Placental pericyte (primary cell): ENCODE results near the gene CIAO2B. TPM values are rescaled to one million over a fixed set of nuclear protein-coding genes. Genes with fewer than 3 reads are reported as not detected.

Experiments
- total RNA-seq: library from RNA; depleted of rRNA; stranded (reverse); fragments of >200 nt; gene quantifications from 2 replicates; pipeline ENCODE4 v1.2.3, GENCODE V29; 2012

The CIAO2B gene
- total RNA-seq = 149 and 154 TPM in 2 replicates

GRCh38 chr16:66934138-66934838 is at the start of gene CIAO2B:
Gene CIAO2B (minus strand): TSS chr16:66934402. CDS start chr16:66934364, 38 bp downstream.

DNA sequence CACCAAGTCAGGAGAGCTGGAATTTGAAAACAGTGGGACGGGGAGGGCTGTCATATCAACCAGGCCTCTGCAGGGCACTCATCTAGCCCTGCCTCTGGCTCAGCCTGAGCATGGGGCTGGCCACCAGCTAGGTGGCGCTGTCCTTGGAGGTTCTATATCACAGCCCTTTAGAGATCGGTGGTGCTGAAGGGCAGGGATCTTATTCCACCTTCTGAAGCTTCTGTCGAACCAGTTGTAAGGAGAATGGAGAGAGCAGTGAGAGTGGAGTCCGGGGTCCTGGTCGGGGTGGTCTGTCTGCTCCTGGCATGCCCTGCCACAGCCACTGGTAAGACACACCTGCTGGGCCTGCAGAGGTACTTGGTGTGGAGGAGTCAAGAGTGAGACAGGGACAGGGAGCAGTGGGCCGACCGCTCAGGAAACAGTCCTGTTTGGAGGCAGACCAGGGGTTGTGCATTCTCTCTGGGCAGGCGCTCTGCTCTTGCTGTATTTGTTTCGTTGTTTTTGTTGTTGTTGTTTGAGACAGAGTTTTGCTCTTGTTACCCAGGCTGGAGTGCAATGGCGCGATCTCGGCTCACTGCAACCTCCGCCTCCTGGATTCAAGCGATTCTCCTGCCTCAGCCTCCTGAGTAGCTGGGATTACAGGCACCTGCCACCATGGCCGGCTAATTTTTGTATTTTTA is 27.0 kb upstream of the CIAO2B start, which contains the start of gene CES3:
Gene CES3, plus strand, starts transcription at position 202 of the 680 bp plus-strand sequence. Its CDS starts 42 bp downstream, at position 244.

DNA sequence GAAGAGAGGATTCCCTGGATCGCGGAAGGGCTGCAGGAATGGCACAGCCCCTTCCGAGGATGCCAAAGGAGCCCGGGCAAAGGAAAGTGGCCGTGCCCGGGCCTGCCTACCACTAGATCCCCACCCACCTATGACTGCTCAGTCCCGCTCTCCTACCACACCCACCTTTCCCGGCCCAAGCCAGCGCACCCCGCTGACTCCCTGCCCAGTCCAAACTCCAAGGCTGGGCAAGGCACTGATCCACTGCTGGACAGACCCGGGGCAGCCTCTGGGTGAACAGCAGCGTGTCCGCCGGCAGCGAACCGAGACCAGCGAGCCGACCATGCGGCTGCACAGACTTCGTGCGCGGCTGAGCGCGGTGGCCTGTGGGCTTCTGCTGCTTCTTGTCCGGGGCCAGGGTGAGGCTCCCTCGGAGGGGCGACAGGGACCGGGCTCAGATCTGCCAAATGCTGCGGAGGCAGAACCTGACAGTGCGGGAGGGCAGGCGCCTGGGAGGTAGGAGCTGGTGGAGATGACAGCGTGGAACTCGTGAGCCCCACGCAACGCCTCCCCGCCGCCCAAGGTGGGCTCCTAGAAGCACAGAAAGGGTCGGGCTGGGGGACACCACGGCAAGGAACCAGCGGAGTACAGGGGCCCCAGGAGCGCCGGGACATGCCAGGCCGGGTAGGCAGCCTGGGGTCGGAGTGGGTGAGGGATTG is 1.3 kb upstream of the CIAO2B start, which contains the start of gene CES2:
Gene CES2, plus strand, starts transcription at position 203 of the 698 bp plus-strand sequence. Its CDS starts 120 bp downstream, at position 323.

GRCh38 chr16:66925322-66925840 is 8.8 kb downstream of the CIAO2B start, which contains the start of gene RRAD:
Gene RRAD (minus strand): TSS chr16:66925535. CDS start chr16:66925179, 356 bp downstream.

GRCh38 chr16:66918803-66919568 is 15.2 kb downstream of the CIAO2B start, which contains the start of gene CDH16:
Gene CDH16 (minus strand): TSS chr16:66918885. CDS start chr16:66918065, 820 bp downstream.

Other genes with a start within 250 kb of the CIAO2B start
- 12.0 and 17.8 TPM in 2 replicates for gene CMTM4, start 237.7 kb downstream of the CIAO2B start, total RNA-seq
- gene DYNC1LI2, start 182.8 kb downstream of the CIAO2B start, total RNA-seq = 132 and 146 TPM in 2 replicates
- gene TERB1, start 132.8 kb downstream of the CIAO2B start, total RNA-seq = 0.14 TPM in 1 of 2 replicates, not detected in the other
- gene NAE1, start 103.4 kb downstream of the CIAO2B start, total RNA-seq = 31.5 and 70.3 TPM in 2 replicates
- not detected in 2 replicates for gene CA7, start 90.0 kb downstream of the CIAO2B start, total RNA-seq
- 20.1 and 25.2 TPM in 2 replicates for gene PDP2, start 53.9 kb downstream of the CIAO2B start, total RNA-seq
- not detected in 2 replicates for gene CDH16, start 15.5 kb downstream of the CIAO2B start, total RNA-seq
- gene RRAD, start 8.9 kb downstream of the CIAO2B start, total RNA-seq = 11.0 and 25.8 TPM in 2 replicates
- 38.7 and 46.4 TPM in 2 replicates for gene CES2, start 1.1 kb upstream of the CIAO2B start, total RNA-seq
- 0.22 TPM in 1 of 2 replicates, not detected in the other for gene CES3, start 26.9 kb upstream of the CIAO2B start, total RNA-seq
- 2.7 and 2.8 TPM in 2 replicates for gene CES4A, start 54.2 kb upstream of the CIAO2B start, total RNA-seq
- 88.4 and 124 TPM in 2 replicates for gene CBFB, start 94.7 kb upstream of the CIAO2B start, total RNA-seq
- 14.0 and 21.0 TPM in 2 replicates for gene PHAF1, start 175.5 kb upstream of the CIAO2B start, total RNA-seq
- gene B3GNT9, start 216.6 kb upstream of the CIAO2B start, total RNA-seq = 57.3 and 63.7 TPM in 2 replicates
- 19.8 and 24.3 TPM in 2 replicates for gene TRADD, start 225.5 kb upstream of the CIAO2B start, total RNA-seq
- 9.6 and 12.7 TPM in 2 replicates for gene FBXL8, start 225.6 kb upstream of the CIAO2B start, total RNA-seq
- 2.4 and 9.4 TPM in 2 replicates for gene HSF4, start 230.3 kb upstream of the CIAO2B start, total RNA-seq
- gene NOL3, start 236.1 kb upstream of the CIAO2B start, total RNA-seq = 13.6 and 15.6 TPM in 2 replicates
- 5.0 and 11.2 TPM in 2 replicates for gene MATCAP1, start 249.6 kb upstream of the CIAO2B start, total RNA-seq